ENCODE results near the gene WASHC4. TPM values are rescaled to one million over a fixed set of nuclear protein-coding genes. Genes with fewer than 3 reads are reported as not detected.
"Not testable (repeated sequence)": the region's sequence is repeated elsewhere in the genome, so short reads cannot be mapped to it uniquely, and the experiment has no call there.

Gene WASHC4
- total RNA-seq, 1 experiment from 2014 or later: 44.7 TPM

DNA sequence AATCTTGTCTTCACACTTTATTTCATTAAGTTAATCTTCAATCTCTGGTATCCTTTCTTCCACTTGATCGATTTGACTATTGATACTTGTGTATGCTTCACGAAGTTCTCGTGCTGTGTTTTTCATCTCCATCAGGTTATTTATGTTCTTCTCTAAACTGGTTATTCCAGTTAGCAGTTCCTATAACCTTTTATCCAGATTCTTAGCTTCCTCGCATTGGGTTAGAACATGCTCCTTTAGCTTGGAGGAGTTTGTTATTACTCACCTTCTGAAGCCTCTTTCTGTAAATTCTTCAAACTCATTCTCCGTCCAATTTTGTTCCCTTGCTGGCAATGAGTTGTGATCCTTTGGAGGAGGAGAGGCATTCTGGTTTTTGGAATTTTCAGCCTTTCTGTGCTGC is 76.4 kb downstream of the WASHC4 start:
- POLR2A ChIA-PET; CTCF ChIA-PET; H3K4me1 ChIP-seq (ENCODE audit: control insufficient read depth, insufficient read depth, low read length); H3K27me3 ChIP-seq (ENCODE audit: control insufficient read depth, insufficient read depth, low read length); H3K36me3 ChIP-seq (ENCODE audit: control insufficient read depth, insufficient read depth, low read length); intact Hi-C loops (cut with micrococcal nuclease; ENCODE audit: unreplicated experiment); DNase-seq (ENCODE audit: low read depth, low spot score); H3K27ac ChIP-seq (ENCODE audit: low read length); ATAC-seq; BruUV-seq (replicated peaks); in situ Hi-C loops (cut with HindIII; ENCODE audit: low pct_unique_long_range_greater_than_20kb, low sequenced_read_pairs); H3K4me3 ChIP-seq (ENCODE audit: low read depth in 2 of 2, low read length in 2 of 2); H3K9me3 ChIP-seq (ENCODE audit: control insufficient read depth, insufficient read depth, low read depth, low read length): not testable (repeated sequence)

DNA sequence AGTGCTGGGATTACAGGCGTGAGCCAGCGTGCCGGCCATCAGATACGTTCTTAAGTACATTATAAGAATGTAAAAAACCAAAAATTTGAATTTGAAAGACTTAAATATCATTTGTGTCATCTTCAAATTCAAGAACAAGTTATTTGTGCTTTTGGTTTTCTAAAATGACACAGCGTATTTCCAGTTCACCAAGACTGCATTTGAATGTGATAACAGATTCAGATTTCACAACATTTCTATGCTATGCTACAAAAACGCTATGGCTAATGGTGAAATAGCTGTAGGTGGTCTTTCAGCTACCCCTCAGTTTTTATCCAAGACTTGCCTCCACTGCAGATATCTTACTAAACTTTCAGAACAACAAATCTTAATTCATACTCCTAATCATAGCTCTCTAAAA is 81.8 kb downstream of the WASHC4 start:
- CTCF ChIA-PET: no interaction called here
- Histone ChIP-seq H3K36me3 (ENCODE audit: control insufficient read depth, insufficient read depth, low read length) (peaks cover 3% of the 10 kb centered on the region), H3K4me3 (ENCODE audit: low read depth in 2 of 2, low read length in 2 of 2) (no peak overlapping the region), H3K9me3 (ENCODE audit: control insufficient read depth, insufficient read depth, low read depth, low read length) (no peaks in the 10 kb centered on the region), H3K4me1 (ENCODE audit: control insufficient read depth, insufficient read depth, low read length) (no peaks in the 10 kb centered on the region), H3K27me3 (ENCODE audit: control insufficient read depth, insufficient read depth, low read length) (no peaks in the 10 kb centered on the region), H3K27ac (ENCODE audit: low read length) (no peak overlapping the region)
- no TSS peak for BruUV-seq (replicated peaks)
- TF ChIP-seq, protein P1, sequence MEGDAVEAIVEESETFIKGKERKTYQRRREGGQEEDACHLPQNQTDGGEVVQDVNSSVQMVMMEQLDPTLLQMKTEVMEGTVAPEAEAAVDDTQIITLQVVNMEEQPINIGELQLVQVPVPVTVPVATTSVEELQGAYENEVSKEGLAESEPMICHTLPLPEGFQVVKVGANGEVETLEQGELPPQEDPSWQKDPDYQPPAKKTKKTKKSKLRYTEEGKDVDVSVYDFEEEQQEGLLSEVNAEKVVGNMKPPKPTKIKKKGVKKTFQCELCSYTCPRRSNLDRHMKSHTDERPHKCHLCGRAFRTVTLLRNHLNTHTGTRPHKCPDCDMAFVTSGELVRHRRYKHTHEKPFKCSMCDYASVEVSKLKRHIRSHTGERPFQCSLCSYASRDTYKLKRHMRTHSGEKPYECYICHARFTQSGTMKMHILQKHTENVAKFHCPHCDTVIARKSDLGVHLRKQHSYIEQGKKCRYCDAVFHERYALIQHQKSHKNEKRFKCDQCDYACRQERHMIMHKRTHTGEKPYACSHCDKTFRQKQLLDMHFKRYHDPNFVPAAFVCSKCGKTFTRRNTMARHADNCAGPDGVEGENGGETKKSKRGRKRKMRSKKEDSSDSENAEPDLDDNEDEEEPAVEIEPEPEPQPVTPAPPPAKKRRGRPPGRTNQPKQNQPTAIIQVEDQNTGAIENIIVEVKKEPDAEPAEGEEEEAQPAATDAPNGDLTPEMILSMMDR (IDR thresholded peaks at IDR 0.05): no peak
- TF ChIP-seq POLR2AphosphoS5 (IDR thresholded peaks at IDR 0.05; ENCODE audit: low read depth, low read length) (no peak), SIN3A (IDR thresholded peaks at IDR 0.05; ENCODE audit: borderline replicate concordance, insufficient read depth, low read depth, low read length) (no peak), TCF7L2 (IDR thresholded peaks at IDR 0.05; ENCODE audit: low read depth, low read length) (no peak)
- TF ChIP-seq, protein P2, sequence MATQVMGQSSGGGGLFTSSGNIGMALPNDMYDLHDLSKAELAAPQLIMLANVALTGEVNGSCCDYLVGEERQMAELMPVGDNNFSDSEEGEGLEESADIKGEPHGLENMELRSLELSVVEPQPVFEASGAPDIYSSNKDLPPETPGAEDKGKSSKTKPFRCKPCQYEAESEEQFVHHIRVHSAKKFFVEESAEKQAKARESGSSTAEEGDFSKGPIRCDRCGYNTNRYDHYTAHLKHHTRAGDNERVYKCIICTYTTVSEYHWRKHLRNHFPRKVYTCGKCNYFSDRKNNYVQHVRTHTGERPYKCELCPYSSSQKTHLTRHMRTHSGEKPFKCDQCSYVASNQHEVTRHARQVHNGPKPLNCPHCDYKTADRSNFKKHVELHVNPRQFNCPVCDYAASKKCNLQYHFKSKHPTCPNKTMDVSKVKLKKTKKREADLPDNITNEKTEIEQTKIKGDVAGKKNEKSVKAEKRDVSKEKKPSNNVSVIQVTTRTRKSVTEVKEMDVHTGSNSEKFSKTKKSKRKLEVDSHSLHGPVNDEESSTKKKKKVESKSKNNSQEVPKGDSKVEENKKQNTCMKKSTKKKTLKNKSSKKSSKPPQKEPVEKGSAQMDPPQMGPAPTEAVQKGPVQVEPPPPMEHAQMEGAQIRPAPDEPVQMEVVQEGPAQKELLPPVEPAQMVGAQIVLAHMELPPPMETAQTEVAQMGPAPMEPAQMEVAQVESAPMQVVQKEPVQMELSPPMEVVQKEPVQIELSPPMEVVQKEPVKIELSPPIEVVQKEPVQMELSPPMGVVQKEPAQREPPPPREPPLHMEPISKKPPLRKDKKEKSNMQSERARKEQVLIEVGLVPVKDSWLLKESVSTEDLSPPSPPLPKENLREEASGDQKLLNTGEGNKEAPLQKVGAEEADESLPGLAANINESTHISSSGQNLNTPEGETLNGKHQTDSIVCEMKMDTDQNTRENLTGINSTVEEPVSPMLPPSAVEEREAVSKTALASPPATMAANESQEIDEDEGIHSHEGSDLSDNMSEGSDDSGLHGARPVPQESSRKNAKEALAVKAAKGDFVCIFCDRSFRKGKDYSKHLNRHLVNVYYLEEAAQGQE (IDR thresholded peaks at IDR 0.05; ENCODE audit: insufficient read depth in 1 of 2, low read depth in 2 of 2, low read length in 1 of 2): no peak
- no peak for DNase-seq (ENCODE audit: low read depth, low spot score)
- intact Hi-C loops (cut with micrococcal nuclease; ENCODE audit: unreplicated experiment) (no loop called here), in situ Hi-C loops (cut with HindIII; ENCODE audit: low pct_unique_long_range_greater_than_20kb, low sequenced_read_pairs) (no loop called here)
- POLR2A ChIA-PET: no interaction called here
- no peak for ATAC-seq

DNA sequence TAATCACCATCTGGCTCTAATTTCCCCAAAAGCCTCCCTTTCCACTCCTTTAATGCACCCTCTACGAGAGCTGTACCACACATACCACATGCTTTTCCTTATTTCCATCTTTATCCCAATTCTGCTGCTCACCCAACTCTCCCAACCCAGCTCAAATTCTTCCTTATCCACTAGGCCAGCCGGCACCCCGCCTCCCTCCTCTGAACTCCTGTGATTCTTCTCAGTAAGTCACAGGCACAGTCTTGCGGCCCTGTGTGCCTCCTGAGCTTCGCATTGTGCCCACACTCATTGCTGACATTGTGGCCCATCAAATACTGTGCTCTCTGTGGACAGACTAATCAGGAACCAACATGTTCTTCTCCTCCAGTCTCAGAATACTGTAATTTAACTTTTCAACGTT is 83.0 kb downstream of the WASHC4 start:
- CTCF ChIA-PET: no interaction called here
- in situ Hi-C loops (cut with HindIII; ENCODE audit: low pct_unique_long_range_greater_than_20kb, low sequenced_read_pairs) (no loop called here), intact Hi-C loops (cut with micrococcal nuclease; ENCODE audit: unreplicated experiment) (no loop called here)
- H3K27ac ChIP-seq (ENCODE audit: low read length): no peak overlapping the region
- POLR2A ChIA-PET: no interaction called here
- no peak overlapping the region for H3K4me3 ChIP-seq (ENCODE audit: low read depth in 2 of 2, low read length in 2 of 2)
- peaks cover 3% of the 10 kb centered on the region for H3K36me3 ChIP-seq (ENCODE audit: control insufficient read depth, insufficient read depth, low read length)
- TF ChIP-seq POLR2AphosphoS5 (IDR thresholded peaks at IDR 0.05; ENCODE audit: low read depth, low read length) (no peak), SIN3A (IDR thresholded peaks at IDR 0.05; ENCODE audit: borderline replicate concordance, insufficient read depth, low read depth, low read length) (no peak), TCF7L2 (IDR thresholded peaks at IDR 0.05; ENCODE audit: low read depth, low read length) (no peak)
- TF ChIP-seq, protein P1 (IDR thresholded peaks at IDR 0.05): no peak
- TF ChIP-seq, protein P2 (IDR thresholded peaks at IDR 0.05; ENCODE audit: insufficient read depth in 1 of 2, low read depth in 2 of 2, low read length in 1 of 2): no peak
- no peaks in the 10 kb centered on the region for H3K4me1 ChIP-seq (ENCODE audit: control insufficient read depth, insufficient read depth, low read length)
- no peak for DNase-seq (ENCODE audit: low read depth, low spot score)
- no peaks in the 10 kb centered on the region for H3K9me3 ChIP-seq (ENCODE audit: control insufficient read depth, insufficient read depth, low read depth, low read length)
- ATAC-seq: 0 out of 2 replicates have a peak, but pooled peaks have one; percentile 38
- no TSS peak for BruUV-seq (replicated peaks)
- no peaks in the 10 kb centered on the region for H3K27me3 ChIP-seq (ENCODE audit: control insufficient read depth, insufficient read depth, low read length)

All from Panc1 (cell line).